GM18502 (cell line): ENCODE data around the gene BLNK.

Experiments
- ATAC-seq: cut with Tn5 transposase; IDR thresholded peaks from one replicate; pipeline ENCODE4 v1.9.1; 2021; ENCODE audit warnings: mild to moderate bottlenecking; ENCODE audit not compliant: unreplicated experiment, poor library complexity

The BLNK gene

GRCh38 chr10:96264938-96265337 is 6.4 kb downstream of the BLNK start:
- ATAC-seq: no peak

GRCh38 chr10:96263669-96264068 is 7.7 kb downstream of the BLNK start:
- ATAC-seq: no peak

- ATAC-seq: no peak
Measured at GRCh38 chr10:96263176-96263575, 8.2 kb downstream of the BLNK start.

- ATAC-seq: no peak
Measured at GRCh38 chr10:96261930-96262329, 9.4 kb downstream of the BLNK start.

- ATAC-seq: no peak
Measured at GRCh38 chr10:96261132-96261531, 10.2 kb downstream of the BLNK start.

DNA sequence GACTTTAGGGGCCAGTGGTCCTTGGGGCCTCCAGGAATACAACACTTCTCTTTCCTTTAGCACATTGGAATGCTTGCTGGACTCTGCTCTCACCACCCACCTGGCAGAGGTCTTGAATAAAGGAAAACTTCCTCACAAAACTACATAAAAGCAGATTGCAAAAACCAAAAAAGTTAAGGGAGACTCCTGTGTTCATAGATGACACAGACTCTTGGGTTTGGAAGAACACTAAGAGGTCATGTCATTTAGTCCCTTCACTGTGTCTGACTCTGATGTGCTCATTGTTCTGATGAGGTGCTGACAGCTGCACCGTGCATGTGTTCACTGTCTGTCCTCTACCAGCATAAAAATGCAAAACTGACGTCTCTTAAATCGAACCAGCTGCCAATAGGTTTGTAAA is 11.4 kb downstream of the BLNK start:
- ATAC-seq: no peak

GRCh38 chr10:96259150-96259549 is 12.2 kb downstream of the BLNK start:
- ATAC-seq: no peak

GRCh38 chr10:96257944-96258343 is 13.4 kb downstream of the BLNK start:
- no peak for ATAC-seq

DNA sequence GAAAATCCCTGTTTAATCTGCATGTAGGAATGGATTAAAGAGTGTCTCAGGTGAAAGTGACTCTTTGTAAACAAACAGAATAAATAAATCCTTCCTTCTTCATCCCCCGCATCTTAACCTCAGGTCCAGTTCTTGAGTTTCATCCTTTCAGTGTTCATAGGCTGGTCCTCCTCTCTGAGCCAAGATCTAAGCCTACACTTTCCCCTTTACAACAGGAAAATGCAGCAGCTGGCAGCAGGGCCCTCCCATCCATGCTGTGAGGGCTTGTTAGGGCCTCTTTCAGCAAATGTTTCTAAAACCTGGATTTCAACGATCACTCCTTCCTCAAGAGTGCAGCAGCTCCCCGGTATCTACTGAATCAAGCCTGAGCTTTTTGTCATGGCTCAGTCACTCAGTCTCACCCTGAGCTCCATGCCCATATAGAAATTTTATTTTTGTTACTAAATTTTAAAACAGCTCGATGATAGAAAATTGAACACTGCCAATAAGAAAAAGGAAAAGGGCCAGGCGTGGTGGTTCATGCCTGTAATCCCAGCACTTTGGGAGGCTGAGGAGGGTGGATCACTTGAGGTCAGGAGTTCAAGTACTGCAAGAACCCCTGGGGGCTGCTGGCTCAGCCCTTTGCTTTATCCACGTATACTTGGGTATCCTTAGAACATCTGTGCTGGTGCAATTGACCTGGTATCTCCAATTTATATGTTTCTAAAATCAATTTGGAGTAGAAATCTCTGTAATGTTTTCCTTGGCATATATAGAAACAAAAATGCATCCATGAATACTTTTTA is 15.6 kb downstream of the BLNK start:
- no peak for ATAC-seq

GRCh38 chr10:96254976-96255375 is 16.4 kb downstream of the BLNK start:
- ATAC-seq: no peak

DNA sequence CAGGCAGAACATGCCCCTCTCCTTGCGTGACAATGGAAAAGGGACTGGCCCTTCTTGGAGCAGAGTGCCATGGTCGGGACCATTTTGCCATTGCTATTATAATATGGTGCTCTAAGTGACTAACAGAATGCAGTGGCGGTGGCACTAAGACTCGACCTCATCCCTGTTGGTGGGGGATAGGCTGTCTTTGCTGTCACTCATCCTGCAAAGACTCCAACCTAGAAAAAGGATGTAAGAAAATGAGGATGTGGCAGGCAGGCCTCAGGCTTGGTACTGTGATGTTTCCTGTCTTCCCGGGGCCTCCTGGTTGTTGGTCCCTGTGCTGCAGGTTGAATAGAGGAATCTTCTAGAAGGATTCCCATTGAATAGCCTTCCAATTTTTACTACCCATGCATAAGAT is 18.6 kb downstream of the BLNK start:
- ATAC-seq: no peak

DNA sequence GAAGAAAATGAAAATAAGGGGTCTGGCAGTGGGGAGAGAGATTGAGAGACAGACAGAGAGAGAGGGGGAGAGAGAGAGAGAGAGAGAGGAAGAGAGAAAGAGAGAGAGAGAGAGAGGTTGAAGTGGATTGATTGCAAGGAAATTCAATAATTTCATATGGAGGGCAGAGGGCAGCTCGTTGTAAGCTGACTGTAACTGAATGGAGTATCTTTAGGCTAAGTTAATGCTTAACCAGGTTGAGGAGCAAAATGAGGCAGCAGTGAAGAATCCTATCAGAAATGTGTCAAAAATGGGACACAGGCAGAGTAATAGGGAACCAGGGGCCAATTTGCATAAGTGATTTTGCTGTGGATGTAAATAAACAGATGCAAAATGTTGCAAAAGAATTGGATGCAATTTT is 21.0 kb downstream of the BLNK start:
- no peak for ATAC-seq

DNA sequence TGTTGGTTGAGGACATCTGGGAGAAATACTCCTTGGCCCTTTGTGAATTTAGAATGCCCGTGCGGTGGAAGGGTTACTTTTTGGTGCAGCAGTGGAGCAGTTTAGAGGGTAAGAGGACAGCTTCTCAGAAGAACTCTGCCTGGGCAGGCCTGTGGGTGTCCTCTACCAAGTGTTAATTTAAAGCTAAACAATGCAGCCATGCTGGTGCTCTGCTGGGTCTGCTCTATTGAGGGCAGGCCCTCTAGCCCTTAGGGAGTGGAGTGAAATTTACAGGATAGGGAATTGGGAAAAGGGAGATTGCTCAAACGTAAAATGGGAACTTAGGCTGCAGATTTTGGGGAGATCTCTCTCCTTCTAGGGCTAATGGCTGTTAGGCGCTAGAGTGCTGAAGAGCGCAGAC is 22.1 kb downstream of the BLNK start:
- no peak for ATAC-seq

DNA sequence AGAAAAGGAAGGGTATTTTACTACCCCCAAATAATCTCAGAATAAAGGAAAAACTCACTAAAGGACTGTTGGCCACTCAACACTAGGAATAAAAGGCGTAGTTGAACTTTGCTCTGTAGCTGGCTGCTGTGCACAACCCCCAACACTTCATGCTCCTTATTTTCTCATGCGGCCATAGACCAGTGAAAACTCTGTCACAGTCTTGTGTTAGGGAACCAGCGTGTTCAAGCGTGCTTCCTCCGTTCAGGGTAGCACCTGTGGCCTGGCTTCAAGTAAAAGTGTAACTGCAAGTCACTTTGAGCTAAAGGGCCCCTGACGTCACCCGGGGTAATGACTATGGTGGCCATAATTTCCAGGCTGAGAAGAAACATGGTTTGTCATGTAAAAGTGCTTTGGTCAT is 27.0 kb downstream of the BLNK start:
- ATAC-seq: peak; percentile 96

DNA sequence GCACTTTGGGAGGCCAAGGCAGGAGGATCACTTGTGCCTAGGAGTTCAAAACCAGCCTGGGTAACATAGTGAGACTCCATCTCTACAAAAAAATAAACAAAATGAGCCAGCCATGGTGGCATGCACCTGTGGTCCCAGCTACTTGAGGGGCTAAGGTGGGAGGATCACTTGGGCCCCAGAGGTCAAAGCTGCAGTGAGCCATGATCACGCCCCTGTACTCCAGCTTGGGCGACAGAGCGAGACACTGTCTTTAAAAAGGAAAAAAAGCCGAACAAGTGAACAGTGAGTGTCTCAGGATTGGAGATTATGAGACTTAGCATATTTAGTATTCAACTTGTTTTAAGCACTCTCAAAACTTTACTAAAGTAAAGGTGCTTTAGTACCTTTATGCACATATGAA is 28.1 kb downstream of the BLNK start:
- no peak for ATAC-seq

GRCh38 chr10:96242822-96243221 is 28.5 kb downstream of the BLNK start:
- no peak for ATAC-seq

DNA sequence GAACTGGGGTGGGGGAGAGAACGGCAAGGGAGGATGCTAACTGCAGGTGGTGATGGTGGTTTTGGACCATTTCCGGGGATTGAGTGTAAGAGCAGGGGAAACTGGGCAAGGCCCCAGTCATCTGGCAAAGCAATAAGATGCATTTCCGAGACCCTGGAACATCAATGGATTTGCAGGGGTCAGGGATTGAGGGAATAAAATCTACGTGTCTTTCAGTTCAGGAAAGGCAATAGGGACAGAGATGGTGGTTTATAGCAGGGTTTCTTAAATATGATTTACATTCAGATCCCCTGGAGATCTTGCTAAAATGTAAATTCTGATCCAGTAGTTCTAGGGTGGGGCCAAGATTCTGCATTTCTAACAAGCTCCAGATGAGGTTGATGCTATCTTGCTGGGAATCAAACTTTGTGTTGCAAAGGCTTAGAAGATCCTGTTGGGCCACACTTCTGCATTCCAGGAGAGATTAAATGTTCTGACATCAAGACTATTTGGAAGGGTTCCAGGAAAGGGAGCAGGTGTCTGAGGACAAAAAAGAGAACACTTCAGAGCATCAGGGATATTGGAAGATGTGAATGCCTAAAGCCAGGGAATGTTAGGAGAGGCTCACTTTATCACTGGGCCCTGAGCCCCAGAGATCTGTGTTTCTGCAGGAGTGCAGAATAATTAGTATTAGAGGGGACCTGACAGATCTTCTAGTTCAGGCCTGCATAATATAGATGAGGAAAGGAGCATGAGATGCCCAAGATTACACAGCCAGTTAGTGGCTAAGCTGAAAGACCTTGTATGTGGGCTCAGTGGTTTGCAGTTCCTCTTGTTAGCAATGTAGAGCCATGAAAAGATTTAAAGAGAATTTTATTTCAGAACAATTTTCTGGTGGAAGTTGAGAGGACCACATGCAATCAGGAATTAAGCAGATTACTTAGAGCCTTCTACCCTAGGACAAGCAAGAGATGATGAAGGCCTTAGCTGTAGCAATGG is 32.4 kb downstream of the BLNK start:
- ATAC-seq: no peak

DNA sequence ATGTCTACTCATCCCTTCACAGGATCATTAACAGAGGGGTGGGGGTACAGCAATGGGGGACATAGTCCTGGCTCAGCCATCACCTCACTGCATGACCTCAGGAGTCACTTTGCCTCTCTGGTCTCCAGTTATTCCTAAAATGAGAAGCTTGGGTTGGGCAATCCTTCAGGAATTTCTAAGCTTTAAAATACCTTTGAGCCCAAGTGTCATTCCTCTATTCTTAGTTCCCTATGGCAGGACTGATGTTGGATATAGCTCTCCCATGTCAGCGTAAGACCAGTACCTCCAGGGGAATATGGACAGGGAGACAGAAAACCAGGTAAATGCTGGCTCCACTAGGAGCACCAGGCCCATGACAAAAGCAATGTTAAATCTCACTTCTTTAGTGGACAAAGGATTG is 34.5 kb downstream of the BLNK start:
- ATAC-seq: no peak

- no peak for ATAC-seq
Measured at GRCh38 chr10:96236090-96236478, 35.3 kb downstream of the BLNK start.

DNA sequence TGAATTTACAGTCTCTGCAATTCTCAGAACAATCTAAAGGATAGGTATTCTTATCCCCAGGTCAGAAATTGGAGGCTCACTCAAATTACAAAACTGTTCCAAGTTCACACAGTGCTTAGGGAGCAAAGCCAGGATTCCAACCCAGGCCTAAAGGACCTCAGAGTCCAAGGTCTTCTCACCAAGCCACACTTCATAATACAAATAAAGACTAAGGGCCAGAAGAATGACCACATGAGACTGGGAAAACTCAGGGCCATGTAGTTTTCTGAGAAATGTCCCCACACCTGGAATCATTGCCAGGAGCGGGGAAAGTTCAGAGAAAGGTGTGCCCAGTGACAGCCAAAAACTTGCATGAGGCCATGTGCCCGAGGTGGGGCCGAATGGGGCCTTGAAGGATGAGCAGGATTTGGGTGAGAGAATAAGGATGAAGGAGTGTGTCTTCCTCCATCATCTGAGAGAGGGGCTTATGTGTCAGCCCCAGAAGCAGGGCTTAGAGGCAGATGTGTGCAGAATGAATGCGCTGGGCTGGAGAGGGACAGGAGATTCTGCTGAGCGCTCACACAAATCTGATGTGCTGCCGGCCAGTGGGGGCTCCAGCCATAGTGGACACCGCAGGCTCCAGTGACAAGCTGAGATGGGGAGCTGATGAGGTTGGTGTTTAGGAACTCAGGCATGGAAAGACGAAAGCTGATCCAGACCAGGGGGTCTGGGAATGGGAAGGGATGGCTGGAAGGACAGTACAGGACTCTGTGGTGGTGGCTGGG is 35.9 kb downstream of the BLNK start:
- no peak for ATAC-seq

DNA sequence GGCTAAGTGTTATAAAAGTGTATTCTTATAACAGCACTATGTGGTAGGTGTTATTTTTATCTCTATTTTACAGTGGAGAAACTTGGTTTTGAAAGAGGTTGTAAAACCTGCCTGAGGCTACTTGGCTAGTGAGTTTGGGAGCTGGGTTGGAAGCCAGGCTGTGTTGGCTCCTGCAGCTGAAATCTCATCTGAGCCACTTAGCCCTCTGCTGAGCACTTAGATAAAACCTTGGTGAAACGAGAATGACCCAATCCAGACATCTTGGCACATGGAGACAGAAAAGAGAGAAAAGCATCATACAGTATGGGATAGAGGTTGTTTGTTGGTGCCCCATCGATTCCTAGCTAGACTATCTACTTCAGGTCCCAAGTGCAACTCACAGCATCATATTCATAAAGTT is 37.4 kb downstream of the BLNK start:
- ATAC-seq: no peak
